B cell (primary cell): ENCODE results near the gene RSPH1. TPM values are rescaled to one million over a fixed set of nuclear protein-coding genes. Genes with fewer than 3 reads are reported as not detected.

ENCODE experiments used
- ATAC-seq: fragments of 200-7000 bp; cut with Tn5 transposase; one replicate; pipeline ENCODE4 v1.10.0; 2021; ENCODE audit warnings: low read depth, mild to moderate bottlenecking, moderate number of reproducible peaks, moderate library complexity
- CTCF ChIA-PET: fragments of 350-600 bp; sonication (Branson Sonifier 250); formaldehyde crosslinking; loops from one replicate; lab custom pipeline; 2021; ENCODE audit warnings: antibody characterized with exemption, inconsistent platforms; lab: Charles Lee
- POLR2A ChIA-PET: fragments of 350-600 bp; sonication (Branson Sonifier 250); formaldehyde crosslinking; loops from one replicate; lab custom pipeline; 2021; ENCODE audit warnings: antibody characterized with exemption; lab: Charles Lee
- DNase-seq: peaks from one replicate; pipeline ENCODE4 v3.0.0; 2013
- H2AFZ ChIP-seq: 2 replicates; pipeline ENCODE4 v1.6.1; 2012; ENCODE audit warnings: mild to moderate bottlenecking, low read depth, low read length; ENCODE audit not compliant: insufficient read depth, poor library complexity, severe bottlenecking
- H3K27ac ChIP-seq, 2 donors: 1 replicate in 1 of 2; 2 replicates in 1 of 2; pipeline ENCODE4 v1.5.1; 2012 to 2013; ENCODE audit warnings: low read length in 2 of 2, mild to moderate bottlenecking in 2 of 2, moderate library complexity in 1 of 2
- H3K27me3 ChIP-seq, 4 experiments: fragments of 200-600 bp in 1 of 4; sonication (generic) in 1 of 4; replicated peaks in 1 of 4; 1 replicate in 2 of 4; 2 replicates in 2 of 4; pipeline versions ENCODE4 v1.6.1 to v1.7.0; 2013 to 2016; ENCODE audit warnings: low read length in 3 of 4, mild to moderate bottlenecking in 2 of 4, mixed read lengths in 1 of 4, moderate library complexity in 1 of 4; ENCODE audit not compliant: insufficient read depth in 4 of 4, control insufficient read depth in 3 of 4; ENCODE audit errors: control extremely low read depth in 1 of 4
- H3K36me3 ChIP-seq, 2 experiments: replicated peaks in 1 of 2; 1 replicate in 1 of 2; 2 replicates in 1 of 2; pipeline versions ENCODE4 v1.6.1 to v1.7.1; 2013; ENCODE audit warnings: low read length in 1 of 2; ENCODE audit not compliant: insufficient read depth in 2 of 2, control insufficient read depth in 1 of 2; ENCODE audit errors: control extremely low read depth in 1 of 2, extremely low read depth in 1 of 2
- H3K4me1 ChIP-seq, 2 donors: fragments of 200-600 bp in 1 of 2; sonication (generic) in 1 of 2; 1 replicate in 1 of 2; 2 replicates in 1 of 2; pipeline versions ENCODE4 v1.5.1 to v1.6.1; 2013 to 2017; ENCODE audit warnings: low read length in 2 of 2; ENCODE audit not compliant: control insufficient read depth in 2 of 2, insufficient read depth in 2 of 2
- H3K4me2 ChIP-seq: replicated peaks from 2 replicates; pipeline ENCODE3; 2012; ENCODE audit warnings: mild to moderate bottlenecking, low read depth, low read length; ENCODE audit not compliant: poor library complexity, severe bottlenecking
- H3K4me3 ChIP-seq, 5 experiments: fragments of 200-600 bp in 1 of 5; sonication (generic) in 1 of 5; 1 replicate in 3 of 5; 2 replicates in 2 of 5; pipeline versions ENCODE4 v1.5.1 to v1.7.0; 2011 to 2016; ENCODE audit warnings: low read length in 4 of 5, mild to moderate bottlenecking in 4 of 5, low read depth in 2 of 5, control low read depth in 1 of 5, moderate library complexity in 1 of 5; ENCODE audit not compliant: insufficient read depth in 1 of 5; ENCODE audit errors: control extremely low read depth in 1 of 5, extremely low read depth in 1 of 5
- H3K79me2 ChIP-seq: fragments of 200-600 bp; sonication (generic); one replicate; pipeline ENCODE4 v1.6.0; 2016; ENCODE audit warnings: low read length; ENCODE audit not compliant: control insufficient read depth, insufficient read depth
- H3K9ac ChIP-seq: fragments of 200-600 bp; sonication (generic); 2 replicates; pipeline ENCODE4 v1.6.1; 2017; ENCODE audit warnings: mild to moderate bottlenecking, low read length, moderate library complexity
- H3K9me3 ChIP-seq, 3 donors: one replicate each; pipeline versions ENCODE4 v1.6.1 to v1.7.1; 2013; ENCODE audit warnings: low read length in 2 of 3; ENCODE audit not compliant: control insufficient read depth in 2 of 3, insufficient read depth in 1 of 3; ENCODE audit errors: control extremely low read depth in 1 of 3
- H4K20me1 ChIP-seq: 2 replicates; pipeline ENCODE4 v1.6.0; 2012; ENCODE audit warnings: mild to moderate bottlenecking, low read length; ENCODE audit not compliant: insufficient read depth, control insufficient read depth, poor library complexity, severe bottlenecking
- H3K27ac Mint-ChIP-seq: one replicate; pipeline ENCODE4 v1.8.0; 2021; ENCODE audit warnings: mixed read lengths
- H3K27me3 Mint-ChIP-seq: one replicate; pipeline ENCODE4 v1.8.0; 2021; ENCODE audit warnings: mixed read lengths
- H3K4me1 Mint-ChIP-seq: one replicate; pipeline ENCODE4 v1.8.0; 2021; ENCODE audit warnings: mixed read lengths
- H3K4me3 Mint-ChIP-seq: one replicate; pipeline ENCODE4 v1.8.0; 2021; ENCODE audit warnings: mixed read lengths
- H3K9me3 Mint-ChIP-seq: one replicate; pipeline ENCODE4 v1.8.0; 2022; ENCODE audit warnings: mixed read lengths; ENCODE audit not compliant: insufficient read depth
- CTCF ChIP-seq: fragments of 200-600 bp; IDR thresholded peaks from one replicate; pipeline ENCODE4 v1.8.0; 2022; ENCODE audit warnings: antibody characterized with exemption, mild to moderate bottlenecking
- EZH2 ChIP-seq: IDR thresholded peaks from 2 replicates; pipeline ENCODE4 v1.6.1; 2012; ENCODE audit warnings: borderline replicate concordance, low read depth, mild to moderate bottlenecking, moderate library complexity, low read length; ENCODE audit not compliant: insufficient read depth, poor library complexity, severe bottlenecking
- WGBS: methylation state at CpG from one replicate; pipeline ENCODE4 v1.1.5; 2013; ENCODE audit warnings: missing lambda C conversion rate; ENCODE audit not compliant: insufficient coverage; 5-methylcytosine and 5-hydroxymethylcytosine counted together
- intact Hi-C: fragments of 100-400 bp; cut with micrococcal nuclease; formaldehyde crosslinking; loops from one replicate; pipeline ENCODE4 v1.10.0; 2022
- polyA plus RNA-seq: library from polyadenylated mRNA; depleted of rRNA; stranded (reverse); fragments of >200 nt; gene quantifications from 2 replicates; pipeline ENCODE4 v1.2.3, GENCODE V29; 2012
- total RNA-seq, 2 donors: library from RNA; stranded (reverse); fragments of 120-200 nt in 1 of 2; gene quantifications; 1 replicate in 1 of 2; 2 replicates in 1 of 2; pipeline versions ENCODE4 v1.2.3 to v1.2.4, GENCODE V29; 2013 to 2022

Gene RSPH1
- total and polyA plus RNA-seq, 2 donors (not counting 1 experiment from before 2014, with no cell fraction given) = 0.10 to 0.64 TPM

- no peak for DNase-seq
- H3K4me2 ChIP-seq = no peak overlapping the region
Measured at GRCh38 chr21:42508371-42508770, 12.3 kb upstream of the RSPH1 start.

GRCh38 chr21:42507418-42507817 is 11.4 kb upstream of the RSPH1 start:
- Histone ChIP-seq H3K4me2 (no peak overlapping the region), H3K79me2 (no peaks in the 10 kb centered on the region), H3K27ac (no peak overlapping the region), H3K27me3 (no peaks in the 10 kb centered on the region), H4K20me1 (no peaks in the 10 kb centered on the region), H3K4me1 (peaks cover 16 to 24% of the 10 kb centered on the region in 2 donors), H3K9ac (no peak overlapping the region), H3K9me3 (no peaks in the 10 kb centered on the region), H2AFZ (no peak overlapping the region), H3K4me3 (no peak overlapping the region), H3K36me3 (no peaks in the 10 kb centered on the region)
- no peak for ATAC-seq
- ChIA-PET CTCF (interaction anchor here (1.0 kb wide), 1 partner anchor 20 kb away, joined by 4 read pairs; no protein-coding TSS in a partner anchor), POLR2A (no interaction called here)
- WGBS = 100% methylated on average over 4 of the region's 4 CpGs
- H3K4me3 Mint-ChIP-seq = no peak overlapping the region
- no peaks in the 10 kb centered on the region for H3K9me3 Mint-ChIP-seq
- no peak for TF ChIP-seq EZH2
- TF ChIP-seq CTCF = no peak
- no peaks in the 10 kb centered on the region for H3K27me3 Mint-ChIP-seq
- no peak overlapping the region for H3K27ac Mint-ChIP-seq
- peaks cover 22% of the 10 kb centered on the region for H3K4me1 Mint-ChIP-seq
- intact Hi-C loops = no loop called here
- no peak for DNase-seq

More at GRCh38 chr21:42508371-42508770, 12.3 kb upstream of the RSPH1 start:
- CTCF ChIA-PET = no interaction called here
- intact Hi-C loops = no loop called here
- ATAC-seq = no peak
- Histone ChIP-seq H3K36me3 (no peaks in the 10 kb centered on the region), H3K4me1 (peaks cover 19 to 27% of the 10 kb centered on the region in 2 donors), H3K79me2 (no peaks in the 10 kb centered on the region), H3K4me3 (no peak overlapping the region), H3K27me3 (no peaks in the 10 kb centered on the region), H3K9me3 (no peaks in the 10 kb centered on the region), H2AFZ (no peak overlapping the region), H3K9ac (no peak overlapping the region), H3K27ac (no peak overlapping the region), H4K20me1 (no peaks in the 10 kb centered on the region)
- no peak overlapping the region for H3K4me3 Mint-ChIP-seq
- WGBS = 100% methylated on average over 1 of the region's 2 CpGs
- H3K4me1 Mint-ChIP-seq = peaks cover 29% of the 10 kb centered on the region
- no peaks in the 10 kb centered on the region for H3K27me3 Mint-ChIP-seq
- no peak overlapping the region for H3K27ac Mint-ChIP-seq
- TF ChIP-seq CTCF (no peak), EZH2 (no peak)
- no peaks in the 10 kb centered on the region for H3K9me3 Mint-ChIP-seq
- POLR2A ChIA-PET = no interaction called here
